ENCODE data around the gene CLIP4. TPM values are rescaled to one million over a fixed set of nuclear protein-coding genes. Genes with fewer than 3 reads are reported as not detected.

Gene CLIP4
- polyA plus RNA-seq, 10 donors = 11.6 to 25.6 (median 16.5) TPM

Other genes starting within 250 kb of the CLIP4 start
- 10 to 100 TPM in 9 of 10 donors, 1 to 10 TPM in 1; 9.4 to 16.7 (median 13.3) TPM for gene TRMT61B, start 245.1 kb upstream of the CLIP4 start, polyA plus RNA-seq (ENCODE audit: insufficient read length in 10 of 10)
- gene WDR43, start 220.7 kb upstream of the CLIP4 start, polyA plus RNA-seq (ENCODE audit: insufficient read length in 10 of 10) = 10 to 100 TPM; 26.4 to 39.0 (median 32.1) TPM
- gene TOGARAM2, start 134.1 kb upstream of the CLIP4 start, polyA plus RNA-seq (ENCODE audit: insufficient read length in 10 of 10) = 1 to 10 TPM in 6 of 10 donors, under 1 TPM in 4; 0.15 to 2.4 (median 1.1) TPM
- gene PCARE, start 40.9 kb upstream of the CLIP4 start, polyA plus RNA-seq (ENCODE audit: insufficient read length in 10 of 10) = under 1 TPM; 0.06 to 0.50 (median 0.21) TPM